ENCODE results near the gene NRF1.

NRF1 gene

GRCh38 chr7:129777993-129778769 is 166.7 kb downstream of the NRF1 start:
- Histone ChIP-seq H4K20me1 (peaks cover 85% of the 10 kb centered on the region), H3K27ac (no peak overlapping the region), H3K27me3 (peaks cover 85% of the 10 kb centered on the region), H3K4me3 (peak overlapping the region; percentile 69; the same call in 1 of the 2 replicates), H3K36me3 (no peaks in the 10 kb centered on the region), H3K4me1 (peaks cover 82% of the 10 kb centered on the region), H3K4me2 (no peak overlapping the region; the same call in 1 of the 2 replicates), H3K9me3 (0 out of 2 replicates have a peak, but pooled peaks cover 9% of the 10 kb centered on the region), H3K9ac (no peak overlapping the region)
- no peak for TF ChIP-seq Cebpa-rat (IDR thresholded peaks at IDR 0.05)

GRCh38 chr7:129778770-129779601 is 167.5 kb downstream of the NRF1 start:
- Histone ChIP-seq H3K36me3 (no peaks in the 10 kb centered on the region), H3K9ac (no peak overlapping the region), H3K9me3 (0 out of 2 replicates have a peak, but pooled peaks cover 9% of the 10 kb centered on the region), H3K4me1 (peaks cover 73% of the 10 kb centered on the region), H3K4me2 (peak overlapping the region; percentile 96), H3K27ac (no peak overlapping the region), H3K27me3 (peaks cover 93% of the 10 kb centered on the region), H4K20me1 (peaks cover 87% of the 10 kb centered on the region), H3K4me3 (peak overlapping the region; percentile 69)
- no peak for TF ChIP-seq Cebpa-rat (IDR thresholded peaks at IDR 0.05)

GRCh38 chr7:129779602-129780256 is 168.2 kb downstream of the NRF1 start:
- Histone ChIP-seq H4K20me1 (peaks cover 87% of the 10 kb centered on the region), H3K27me3 (peaks cover 99% of the 10 kb centered on the region), H3K9ac (no peak overlapping the region), H3K9me3 (0 out of 2 replicates have a peak, but pooled peaks cover 9% of the 10 kb centered on the region), H3K4me2 (peak overlapping the region; percentile 96), H3K27ac (no peak overlapping the region), H3K36me3 (no peaks in the 10 kb centered on the region), H3K4me1 (peaks cover 70% of the 10 kb centered on the region), H3K4me3 (peak overlapping the region; percentile 69)
- no peak for TF ChIP-seq Cebpa-rat (IDR thresholded peaks at IDR 0.05)

GRCh38 chr7:129780257-129780973 is 168.9 kb downstream of the NRF1 start:
- H4K20me1 ChIP-seq = peaks cover 87% of the 10 kb centered on the region
- H3K27ac ChIP-seq = no peak overlapping the region
- H3K36me3 ChIP-seq = no peaks in the 10 kb centered on the region
- no peak for TF ChIP-seq Cebpa-rat (IDR thresholded peaks at IDR 0.05)
- 0 out of 2 replicates have a peak, but pooled peaks cover 9% of the 10 kb centered on the region for H3K9me3 ChIP-seq
- H3K4me2 ChIP-seq = peak overlapping the region; percentile 96
- peak overlapping the region; percentile 69 for H3K4me3 ChIP-seq
- peaks cover 99% of the 10 kb centered on the region for H3K27me3 ChIP-seq
- no peak overlapping the region for H3K9ac ChIP-seq
- H3K4me1 ChIP-seq = peaks cover 70% of the 10 kb centered on the region

- Histone ChIP-seq H3K27me3 (peaks cover 100% of the 10 kb centered on the region), H3K9ac (no peak overlapping the region), H3K9me3 (0 out of 2 replicates have a peak, but pooled peaks cover 9% of the 10 kb centered on the region), H3K4me1 (peaks cover 66% of the 10 kb centered on the region), H3K4me2 (peak overlapping the region; percentile 96), H3K4me3 (peak overlapping the region; percentile 69), H3K27ac (no peak overlapping the region), H3K36me3 (no peaks in the 10 kb centered on the region), H4K20me1 (peaks cover 92% of the 10 kb centered on the region)
- no peak for TF ChIP-seq Cebpa-rat (IDR thresholded peaks at IDR 0.05)
Observed at GRCh38 chr7:129780974-129781927, 169.7 kb downstream of the NRF1 start.

- no peak for TF ChIP-seq Cebpa-rat (IDR thresholded peaks at IDR 0.05)
- Histone ChIP-seq H3K4me1 (peaks cover 57% of the 10 kb centered on the region), H4K20me1 (peaks cover 93% of the 10 kb centered on the region), H3K36me3 (no peaks in the 10 kb centered on the region), H3K4me2 (peak overlapping the region; percentile 96), H3K9ac (no peak overlapping the region), H3K27me3 (peaks cover 100% of the 10 kb centered on the region), H3K27ac (no peak overlapping the region), H3K9me3 (0 out of 2 replicates have a peak, but pooled peaks cover 9% of the 10 kb centered on the region), H3K4me3 (peak overlapping the region; percentile 69; the same call in 1 of the 2 replicates)
Observed at GRCh38 chr7:129781928-129782817, 170.7 kb downstream of the NRF1 start.

GRCh38 chr7:129782818-129783583 is 171.5 kb downstream of the NRF1 start:
- Histone ChIP-seq H3K4me1 (peaks cover 49% of the 10 kb centered on the region), H3K4me3 (no peak overlapping the region), H3K27me3 (peaks cover 100% of the 10 kb centered on the region), H3K9ac (no peak overlapping the region), H4K20me1 (peaks cover 90% of the 10 kb centered on the region), H3K4me2 (no peak overlapping the region), H3K36me3 (no peaks in the 10 kb centered on the region), H3K27ac (no peak overlapping the region), H3K9me3 (0 out of 2 replicates have a peak, but pooled peaks cover 9% of the 10 kb centered on the region)
- TF ChIP-seq Cebpa-rat (IDR thresholded peaks at IDR 0.05) = no peak

All from BLaER1 (cell line).